T-helper 2 cell treated with Interferon-gamma antibody and Interleukin-4, amounts not matched to agents 5 μg/mL and 100 μg/mL, for 36 hours (primary cell): ENCODE results near the gene TRAPPC14.

Source experiments
- DNase-seq: peaks from one replicate; pipeline ENCODE4 v3.0.0; 2021; ENCODE audit warnings: low spot score
- H3K27ac Mint-ChIP-seq: one replicate; pipeline ENCODE4 v1.8.0; 2021; ENCODE audit warnings: mild to moderate bottlenecking, mixed read lengths
- H3K27me3 Mint-ChIP-seq: one replicate; pipeline ENCODE4 v1.8.0; 2021; ENCODE audit warnings: low read depth, mixed read lengths
- H3K36me3 Mint-ChIP-seq: one replicate; pipeline ENCODE4 v1.8.0; 2021; ENCODE audit warnings: low read depth, mixed read lengths
- H3K4me1 Mint-ChIP-seq: one replicate; pipeline ENCODE4 v1.8.0; 2021; ENCODE audit warnings: low read depth, mixed read lengths
- H3K4me3 Mint-ChIP-seq: one replicate; pipeline ENCODE4 v1.8.0; 2022; ENCODE audit warnings: mild to moderate bottlenecking, moderate library complexity, mixed read lengths
- H3K9me3 Mint-ChIP-seq: one replicate; pipeline ENCODE4 v1.8.0; 2021; ENCODE audit warnings: mixed read lengths

The TRAPPC14 gene

DNA sequence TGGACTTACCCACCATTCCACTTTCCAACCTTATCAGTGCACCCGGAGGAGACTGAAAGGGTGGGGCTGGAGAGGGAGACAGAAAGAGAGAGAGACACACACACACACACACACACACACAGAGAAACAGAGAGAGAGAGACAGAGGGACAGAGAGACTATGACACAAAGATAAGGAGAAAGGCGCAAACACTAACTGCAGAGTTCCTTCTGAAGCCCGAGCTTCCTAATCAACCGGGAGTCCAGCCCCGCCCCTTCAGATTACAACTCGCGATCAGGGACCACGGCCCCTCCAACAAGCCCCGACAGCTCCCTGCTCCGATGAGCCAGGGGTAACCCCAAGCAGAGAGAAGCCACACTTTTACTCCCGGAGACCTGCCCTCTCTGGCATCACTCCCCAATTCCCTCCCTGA, 9.4 kb upstream of the TRAPPC14 start:
- H3K4me3 Mint-ChIP-seq = peak overlapping the region; percentile 71
- H3K36me3 Mint-ChIP-seq = peaks cover 3% of the 10 kb centered on the region
- H3K27ac Mint-ChIP-seq = peak overlapping the region; percentile 67
- no peaks in the 10 kb centered on the region for H3K9me3 Mint-ChIP-seq
- DNase-seq = no peak
- H3K4me1 Mint-ChIP-seq = peaks cover 59% of the 10 kb centered on the region
- H3K27me3 Mint-ChIP-seq = peaks cover 11% of the 10 kb centered on the region

- H3K27ac Mint-ChIP-seq = peak overlapping the region; percentile 71
- peaks cover 11% of the 10 kb centered on the region for H3K27me3 Mint-ChIP-seq
- no peak for DNase-seq
- peaks cover 3% of the 10 kb centered on the region for H3K36me3 Mint-ChIP-seq
- peaks cover 63% of the 10 kb centered on the region for H3K4me1 Mint-ChIP-seq
- peak overlapping the region; percentile 71 for H3K4me3 Mint-ChIP-seq
- H3K9me3 Mint-ChIP-seq = no peaks in the 10 kb centered on the region
These were observed 8.7 kb upstream of the TRAPPC14 start for GRCh38 chr7:100166970-100167911.

GRCh38 chr7:100166317-100166940, 7.9 kb upstream of the TRAPPC14 start:
- Mint-ChIP-seq H3K4me3 (peak overlapping the region; percentile 71), H3K27ac (peak overlapping the region; percentile 71), H3K4me1 (peaks cover 60% of the 10 kb centered on the region), H3K27me3 (peaks cover 9% of the 10 kb centered on the region), H3K9me3 (no peaks in the 10 kb centered on the region), H3K36me3 (peaks cover 3% of the 10 kb centered on the region)
- DNase-seq = no peak

GRCh38 chr7:100163871-100164270, 5.3 kb upstream of the TRAPPC14 start:
- no peaks in the 10 kb centered on the region for H3K36me3 Mint-ChIP-seq
- no peak for DNase-seq
- no peaks in the 10 kb centered on the region for H3K27me3 Mint-ChIP-seq
- H3K4me3 Mint-ChIP-seq = no peak overlapping the region
- no peaks in the 10 kb centered on the region for H3K9me3 Mint-ChIP-seq
- H3K4me1 Mint-ChIP-seq = peaks cover 51% of the 10 kb centered on the region
- H3K27ac Mint-ChIP-seq = no peak overlapping the region

- H3K27ac Mint-ChIP-seq = peak overlapping the region; percentile 43
- H3K4me1 Mint-ChIP-seq = peaks cover 44% of the 10 kb centered on the region
- no peaks in the 10 kb centered on the region for H3K9me3 Mint-ChIP-seq
- DNase-seq = no peak
- H3K4me3 Mint-ChIP-seq = peak overlapping the region; percentile 66
- no peaks in the 10 kb centered on the region for H3K36me3 Mint-ChIP-seq
- H3K27me3 Mint-ChIP-seq = no peaks in the 10 kb centered on the region
These were observed 4.5 kb upstream of the TRAPPC14 start for GRCh38 chr7:100163006-100163531.

- Mint-ChIP-seq H3K4me3 (no peak overlapping the region), H3K27ac (no peak overlapping the region), H3K9me3 (no peaks in the 10 kb centered on the region), H3K27me3 (no peaks in the 10 kb centered on the region), H3K4me1 (peaks cover 31% of the 10 kb centered on the region), H3K36me3 (peaks cover 19% of the 10 kb centered on the region)
- DNase-seq = no peak
These were observed 1.5 kb upstream of the TRAPPC14 start for GRCh38 chr7:100160067-100160466.

DNA sequence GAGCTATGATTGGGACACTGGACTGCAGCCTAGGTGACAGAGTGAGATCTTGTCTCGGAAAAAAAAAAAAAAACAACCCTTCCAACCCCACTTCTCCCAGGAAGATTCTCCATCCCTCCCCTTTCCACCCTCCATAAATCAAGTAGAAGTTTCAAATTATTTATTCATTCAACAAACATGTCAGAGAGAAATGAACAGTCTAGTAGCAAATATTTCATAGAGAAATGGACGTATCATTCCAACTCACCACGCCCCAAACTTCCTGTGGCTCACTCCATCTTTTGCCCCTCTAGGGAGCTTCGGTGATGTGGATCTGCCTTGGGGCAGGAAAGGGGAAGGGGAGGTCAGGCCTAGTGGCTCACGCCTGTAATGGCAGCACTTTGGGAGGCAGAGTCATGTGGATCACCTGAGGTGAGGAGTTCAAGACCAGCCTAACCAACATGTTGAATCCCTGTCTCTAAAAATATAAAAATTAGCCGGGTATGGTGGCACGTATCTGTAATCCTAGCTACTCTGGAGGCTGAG, 638 bp upstream of the TRAPPC14 start:
- Mint-ChIP-seq H3K9me3 (no peaks in the 10 kb centered on the region), H3K4me3 (peak overlapping the region; percentile 80), H3K36me3 (peaks cover 22% of the 10 kb centered on the region), H3K4me1 (peaks cover 29% of the 10 kb centered on the region), H3K27ac (peak overlapping the region; percentile 75), H3K27me3 (no peaks in the 10 kb centered on the region)
- DNase-seq = no peak

DNA sequence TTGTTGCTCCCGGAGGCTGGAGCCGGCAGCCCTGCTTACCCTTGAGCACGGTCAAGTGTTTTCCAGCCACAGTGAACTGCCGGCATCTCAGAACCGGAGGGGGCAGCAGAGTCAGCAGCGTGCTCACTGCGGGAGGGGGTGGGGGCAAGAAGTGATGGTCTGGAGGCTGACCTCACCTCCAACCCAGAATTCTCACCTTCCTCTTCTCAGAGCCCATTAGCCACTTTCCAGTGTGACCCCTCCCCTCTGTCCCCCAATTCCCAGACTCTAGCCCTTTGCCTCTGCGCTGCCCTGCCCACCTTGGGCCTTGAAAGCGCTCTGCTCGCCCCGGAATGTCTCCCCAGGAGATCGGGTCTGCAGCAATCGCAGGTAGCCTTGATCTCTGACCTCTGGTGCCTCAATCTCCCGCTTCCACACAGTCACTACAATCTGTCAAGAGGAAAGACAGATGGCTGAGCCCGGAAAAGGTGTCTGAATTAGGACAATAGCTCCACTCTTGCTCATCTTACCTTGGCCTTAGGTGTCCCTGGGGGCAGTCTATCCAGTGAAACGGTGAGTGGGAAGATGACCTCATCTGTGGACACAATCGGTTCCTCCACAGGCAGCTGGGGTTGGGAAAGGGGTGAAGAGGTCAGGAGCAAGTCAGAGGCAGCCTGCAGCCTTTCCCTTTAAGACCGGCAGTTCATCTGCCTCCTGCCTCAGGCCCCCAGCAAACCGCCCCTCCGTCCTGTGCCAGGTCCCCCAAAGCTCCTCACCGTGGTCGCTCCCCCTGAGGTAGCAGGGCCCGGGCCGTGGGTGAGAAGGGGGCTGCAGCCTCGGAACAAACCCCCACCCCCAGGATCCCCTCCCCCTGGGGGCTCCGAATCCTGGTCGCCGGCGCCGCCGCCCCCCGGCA, 942 bp downstream of the TRAPPC14 start:
- Mint-ChIP-seq H3K27ac (peak overlapping the region; percentile 75), H3K4me1 (peaks cover 17% of the 10 kb centered on the region), H3K9me3 (no peaks in the 10 kb centered on the region), H3K36me3 (peaks cover 32% of the 10 kb centered on the region), H3K4me3 (peak overlapping the region; percentile 89), H3K27me3 (no peaks in the 10 kb centered on the region)
- no peak for DNase-seq

DNA sequence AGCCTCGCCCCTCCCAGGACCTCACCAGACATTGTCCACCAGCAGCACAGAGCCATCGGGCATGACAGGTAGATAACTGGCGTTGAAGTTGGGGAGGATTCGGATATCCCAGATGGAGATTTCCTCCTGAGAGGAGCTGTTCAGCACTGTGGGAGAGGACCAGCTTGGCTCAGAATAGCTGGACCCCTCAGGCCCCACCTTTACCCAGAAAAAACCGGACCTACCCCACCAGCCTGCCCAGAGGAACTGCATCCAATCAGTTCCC, 1.5 kb downstream of the TRAPPC14 start:
- no peak for DNase-seq
- H3K27me3 Mint-ChIP-seq = no peaks in the 10 kb centered on the region
- H3K27ac Mint-ChIP-seq = peak overlapping the region; percentile 8
- peaks cover 22% of the 10 kb centered on the region for H3K4me1 Mint-ChIP-seq
- H3K4me3 Mint-ChIP-seq = peak overlapping the region; percentile 89
- H3K36me3 Mint-ChIP-seq = peaks cover 36% of the 10 kb centered on the region
- no peaks in the 10 kb centered on the region for H3K9me3 Mint-ChIP-seq

DNA sequence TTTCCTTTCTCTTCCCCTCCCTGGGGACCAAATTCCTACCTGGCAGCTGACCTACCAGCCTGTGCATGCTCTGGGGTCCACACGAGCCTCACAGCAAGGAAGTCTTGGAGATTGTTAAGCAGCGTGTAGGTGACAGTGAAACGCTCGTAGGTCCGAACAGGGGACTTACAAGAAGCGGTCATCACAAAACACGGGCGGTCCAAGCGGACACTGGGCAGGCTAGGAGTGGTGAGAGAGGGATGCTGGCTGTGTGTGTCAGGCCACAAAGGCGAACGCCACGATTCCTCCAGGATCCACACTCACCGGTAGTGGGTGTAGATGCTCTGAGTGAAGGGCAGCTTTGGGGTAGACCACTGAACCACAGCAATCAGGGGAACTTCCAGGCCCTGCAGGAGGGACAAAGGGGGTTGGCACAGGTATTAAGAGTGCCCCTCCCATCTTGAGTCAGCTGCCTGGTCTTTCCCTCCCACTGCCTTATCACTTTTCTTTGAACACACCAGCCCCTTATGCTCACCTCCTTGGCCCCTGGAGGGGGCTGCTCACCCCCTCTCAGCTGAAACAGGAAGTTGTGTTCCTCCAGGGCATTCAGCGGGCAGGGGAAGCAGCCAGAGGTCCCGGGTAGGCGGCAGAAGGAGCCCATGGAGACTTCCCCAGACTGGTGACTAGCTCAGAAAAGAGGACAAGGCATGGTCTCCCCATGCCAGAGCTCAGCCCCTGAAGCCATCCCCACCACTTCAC, 2.0 kb downstream of the TRAPPC14 start:
- Mint-ChIP-seq H3K27me3 (no peaks in the 10 kb centered on the region), H3K4me1 (peaks cover 24% of the 10 kb centered on the region), H3K4me3 (peak overlapping the region; percentile 89), H3K27ac (peak overlapping the region; percentile 8), H3K9me3 (no peaks in the 10 kb centered on the region), H3K36me3 (peaks cover 41% of the 10 kb centered on the region)
- no peak for DNase-seq

DNA sequence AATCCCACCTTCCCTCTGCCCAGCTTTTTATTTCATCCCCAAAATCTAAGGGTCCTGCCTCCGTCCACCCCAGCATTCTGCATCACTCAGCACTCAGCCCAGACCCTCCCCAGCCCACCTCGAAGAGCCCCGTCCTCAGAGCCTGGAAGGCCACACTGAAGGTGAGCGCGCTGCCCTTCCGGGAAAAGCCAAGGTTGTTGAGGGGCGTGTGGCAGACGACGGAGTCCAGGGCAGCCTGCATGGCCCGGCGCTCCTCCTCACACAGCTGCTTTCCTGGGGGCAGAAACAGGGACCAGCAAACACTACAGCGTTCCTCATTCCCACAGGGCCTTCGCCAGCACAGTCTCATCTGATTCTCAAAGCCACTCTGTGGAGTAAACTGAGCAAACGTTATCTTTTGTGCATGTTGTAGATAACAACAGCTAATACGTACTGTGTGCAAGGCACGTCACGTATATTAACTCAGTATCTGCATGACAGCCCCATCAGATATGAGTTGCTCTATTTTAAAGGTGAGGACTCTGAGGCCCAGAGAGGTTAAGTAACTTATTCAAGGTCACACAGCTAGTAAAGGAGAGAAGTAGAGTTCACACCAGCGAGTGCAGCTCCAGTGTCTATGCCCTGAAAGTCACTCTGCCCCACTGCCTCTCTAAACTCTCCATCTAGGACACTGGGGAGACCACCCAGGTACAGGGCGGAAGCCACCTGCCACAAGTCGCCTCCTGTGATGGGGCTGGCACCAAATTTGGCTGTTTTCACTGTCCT, 2.8 kb downstream of the TRAPPC14 start:
- Mint-ChIP-seq H3K4me1 (peaks cover 25% of the 10 kb centered on the region), H3K27ac (peak overlapping the region; percentile 26), H3K4me3 (no peak overlapping the region), H3K9me3 (no peaks in the 10 kb centered on the region), H3K36me3 (peaks cover 42% of the 10 kb centered on the region), H3K27me3 (no peaks in the 10 kb centered on the region)
- DNase-seq = no peak

GRCh38 chr7:100154651-100155491, 3.7 kb downstream of the TRAPPC14 start:
- H3K27me3 Mint-ChIP-seq = no peaks in the 10 kb centered on the region
- H3K27ac Mint-ChIP-seq = no peak overlapping the region
- peaks cover 49% of the 10 kb centered on the region for H3K36me3 Mint-ChIP-seq
- DNase-seq = no peak
- no peak overlapping the region for H3K4me3 Mint-ChIP-seq
- peaks cover 32% of the 10 kb centered on the region for H3K4me1 Mint-ChIP-seq
- no peaks in the 10 kb centered on the region for H3K9me3 Mint-ChIP-seq
